AG04450 (cell line): ENCODE results near the gene CACNG3. TPM values are rescaled to one million over a fixed set of nuclear protein-coding genes. Genes with fewer than 3 reads are reported as not detected.
"Not testable (repeated sequence)": the region's sequence is repeated elsewhere in the genome, so short reads cannot be mapped to it uniquely, and the experiment has no call there.

Source experiments
- CTCF ChIA-PET: fragments of 300-600, 350-600 bp; formaldehyde crosslinking; extraction: SDS; loops from one replicate; lab custom pipeline; 2022; ENCODE audit warnings: antibody characterized with exemption, inconsistent platforms; lab: Charles Lee
- POLR2A ChIA-PET: fragments of 350-600 bp; formaldehyde crosslinking; extraction: SDS; loops from one replicate; lab custom pipeline; 2021; ENCODE audit warnings: antibody characterized with exemption, inconsistent platforms; lab: Yijun Ruan, JAX
- DNase-seq: peaks from one replicate; pipeline ENCODE4 v3.0.0-alpha.2; 2011; ENCODE audit warnings: low read depth, low spot score
- H3K27ac ChIP-seq: one replicate; pipeline ENCODE4 v1.5.1; 2012; ENCODE audit warnings: low read depth, low read length, control low read depth
- H3K27me3 ChIP-seq: one replicate; pipeline ENCODE4 v1.6.0; 2012; ENCODE audit warnings: low read length; ENCODE audit not compliant: control insufficient read depth, insufficient read depth
- H3K4me3 ChIP-seq: 2 replicates; pipeline ENCODE4 v1.5.1; 2011; ENCODE audit warnings: mild to moderate bottlenecking, low read depth, low read length, control low read depth
- H3K9me3 ChIP-seq: 2 replicates; pipeline ENCODE4 v1.5.1; 2012; ENCODE audit warnings: low read length; ENCODE audit not compliant: control insufficient read depth, insufficient read depth
- polyA plus RNA-seq: library from polyadenylated mRNA; depleted of rRNA; stranded (reverse); fragments of >200 nt; gene quantifications from 2 replicates; pipeline ENCODE4 v1.2.3, GENCODE V29; 2011
- TF ChIP-seq, protein P1 (sequence below): IDR thresholded peaks from 2 replicates; pipeline ENCODE4 v1.5.1; 2011; ENCODE audit warnings: low read depth, low read length, control low read depth, inconsistent platforms

Gene CACNG3
- polyA plus RNA-seq, 1 experiment, result not detected

DNA sequence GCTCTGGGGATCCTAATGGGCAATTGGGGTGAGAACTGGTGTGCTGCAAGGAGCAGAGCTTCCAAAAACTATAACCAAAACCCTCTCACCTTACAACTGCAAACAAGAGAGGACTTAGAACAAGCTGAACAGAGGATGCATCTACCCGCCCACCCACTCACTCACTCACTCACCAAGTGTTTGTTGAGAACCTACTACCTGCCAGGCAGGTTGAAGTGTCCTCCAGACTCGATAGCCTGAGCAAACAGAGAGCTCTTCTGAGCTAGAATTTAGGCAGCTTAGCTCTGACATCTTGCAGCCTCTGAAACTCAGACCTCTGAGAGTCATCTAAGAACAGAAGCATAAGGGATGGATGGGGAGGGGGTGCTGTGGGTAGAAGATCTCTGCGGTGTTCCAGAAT is 41.2 kb downstream of the CACNG3 start:
- no peak overlapping the region for H3K4me3 ChIP-seq
- ChIA-PET POLR2A (no interaction called here), CTCF (no interaction called here)
- H3K27ac ChIP-seq, result no peak overlapping the region
- no peak for DNase-seq
- no peaks in the 10 kb centered on the region for H3K27me3 ChIP-seq
- H3K9me3 ChIP-seq, result no peaks in the 10 kb centered on the region
- TF ChIP-seq, protein P1, sequence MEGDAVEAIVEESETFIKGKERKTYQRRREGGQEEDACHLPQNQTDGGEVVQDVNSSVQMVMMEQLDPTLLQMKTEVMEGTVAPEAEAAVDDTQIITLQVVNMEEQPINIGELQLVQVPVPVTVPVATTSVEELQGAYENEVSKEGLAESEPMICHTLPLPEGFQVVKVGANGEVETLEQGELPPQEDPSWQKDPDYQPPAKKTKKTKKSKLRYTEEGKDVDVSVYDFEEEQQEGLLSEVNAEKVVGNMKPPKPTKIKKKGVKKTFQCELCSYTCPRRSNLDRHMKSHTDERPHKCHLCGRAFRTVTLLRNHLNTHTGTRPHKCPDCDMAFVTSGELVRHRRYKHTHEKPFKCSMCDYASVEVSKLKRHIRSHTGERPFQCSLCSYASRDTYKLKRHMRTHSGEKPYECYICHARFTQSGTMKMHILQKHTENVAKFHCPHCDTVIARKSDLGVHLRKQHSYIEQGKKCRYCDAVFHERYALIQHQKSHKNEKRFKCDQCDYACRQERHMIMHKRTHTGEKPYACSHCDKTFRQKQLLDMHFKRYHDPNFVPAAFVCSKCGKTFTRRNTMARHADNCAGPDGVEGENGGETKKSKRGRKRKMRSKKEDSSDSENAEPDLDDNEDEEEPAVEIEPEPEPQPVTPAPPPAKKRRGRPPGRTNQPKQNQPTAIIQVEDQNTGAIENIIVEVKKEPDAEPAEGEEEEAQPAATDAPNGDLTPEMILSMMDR, result no peak

DNA sequence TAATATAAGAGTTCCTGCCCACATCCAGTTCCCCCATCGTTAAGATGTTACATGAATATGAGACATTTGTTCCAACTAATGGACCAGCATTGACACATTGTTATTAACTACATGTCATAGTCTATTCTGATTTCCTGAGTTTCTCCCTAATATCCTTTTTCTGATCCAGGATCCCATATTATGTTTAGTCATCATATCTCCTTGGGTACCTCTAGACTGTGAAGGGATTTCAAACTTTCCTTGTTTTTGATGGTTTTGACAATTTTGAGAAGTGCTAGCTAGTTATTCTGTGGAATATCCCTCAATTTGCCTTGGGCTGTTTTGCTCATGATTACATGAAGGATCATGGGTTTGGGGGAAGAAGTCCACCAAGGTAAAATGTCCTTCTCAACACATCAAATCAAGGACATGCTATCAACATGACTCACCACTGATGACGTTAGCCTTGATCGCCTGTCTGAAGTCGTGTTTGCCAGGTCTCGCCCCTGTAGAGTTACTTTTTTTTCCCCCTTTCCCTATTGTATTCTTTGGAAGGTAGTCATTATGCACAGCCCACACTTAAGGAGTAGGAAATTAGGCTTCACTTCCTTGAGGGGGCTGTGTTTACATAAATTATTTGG is 42.5 kb downstream of the CACNG3 start:
- H3K27me3 ChIP-seq, result no peaks in the 10 kb centered on the region
- TF ChIP-seq, protein P1, result no peak
- H3K4me3 ChIP-seq, result no peak overlapping the region
- ChIA-PET CTCF (no interaction called here), POLR2A (no interaction called here)
- no peak overlapping the region for H3K27ac ChIP-seq
- DNase-seq, result no peak
- no peaks in the 10 kb centered on the region for H3K9me3 ChIP-seq

DNA sequence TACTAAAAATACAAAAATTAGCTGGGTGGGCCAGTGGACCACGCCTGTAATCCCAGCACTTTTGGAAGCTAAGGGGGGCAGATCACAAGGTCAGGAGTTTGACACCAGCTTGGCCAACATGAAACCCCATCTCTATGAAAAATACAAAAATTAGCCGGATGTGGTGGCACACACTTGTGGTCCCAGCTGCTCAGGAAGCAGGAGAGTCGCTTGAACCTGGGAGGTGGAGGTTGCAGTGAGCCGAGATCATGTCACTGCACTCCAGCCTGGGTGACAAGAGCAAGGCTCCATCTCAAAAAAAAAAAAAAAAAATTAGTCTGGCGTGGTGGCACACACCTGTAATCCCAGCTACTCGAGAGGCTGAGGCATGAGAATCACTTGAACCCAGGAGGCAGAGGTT is 44.6 kb downstream of the CACNG3 start:
- H3K27me3 ChIP-seq, H3K27ac ChIP-seq, DNase-seq, H3K9me3 ChIP-seq, H3K4me3 ChIP-seq, POLR2A ChIA-PET: not testable (repeated sequence)
- CTCF ChIA-PET, result interaction anchor here (0.6 kb wide), 1 partner anchor 331 kb away, joined by 5 read pairs; no protein-coding TSS in a partner anchor

DNA sequence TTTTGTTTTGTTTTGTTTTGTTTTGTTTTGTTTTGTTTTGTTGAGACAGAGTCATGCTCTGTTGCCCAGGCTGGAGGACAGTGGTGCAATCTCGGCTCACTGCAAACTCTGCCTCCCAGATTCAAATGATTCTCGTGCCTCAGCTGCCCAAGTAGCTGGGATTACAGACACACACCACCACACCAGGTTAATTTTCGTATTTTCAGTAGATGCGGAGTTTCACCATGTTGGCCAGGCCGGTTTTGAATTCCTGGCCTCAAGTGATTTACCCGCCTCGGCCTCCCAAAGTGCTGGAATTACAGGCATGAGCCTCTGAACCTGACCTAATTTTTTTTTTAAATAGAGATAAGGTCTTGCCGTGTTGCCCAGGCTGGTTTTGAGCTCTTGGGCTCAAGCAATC is 46.5 kb downstream of the CACNG3 start:
- POLR2A ChIA-PET, result no interaction called here
- CTCF ChIA-PET, result no interaction called here
- Histone ChIP-seq H3K27ac (no peak overlapping the region), H3K4me3 (no peak overlapping the region), H3K9me3 (no peaks in the 10 kb centered on the region), H3K27me3 (no peaks in the 10 kb centered on the region)
- no peak for DNase-seq
- TF ChIP-seq, protein P1, result no peak

DNA sequence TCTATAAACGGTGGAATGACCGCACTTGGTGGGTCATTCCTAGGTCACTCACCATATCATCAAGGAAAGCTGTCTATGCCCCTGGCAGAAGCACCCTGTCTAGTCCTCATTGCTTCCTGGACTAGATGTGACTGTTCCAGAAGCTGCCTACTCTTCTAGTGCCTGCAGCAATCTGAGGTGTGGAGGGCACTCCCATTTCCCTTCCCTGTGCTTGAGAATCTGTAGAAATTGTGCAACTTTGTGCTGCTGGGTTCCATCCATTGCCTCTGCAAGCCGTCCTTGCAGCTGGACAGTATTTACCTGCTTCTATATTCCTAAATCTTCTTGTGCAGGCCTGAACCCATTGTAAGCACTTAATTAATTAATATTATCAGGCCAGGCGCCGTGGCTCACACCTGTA is 52.1 kb downstream of the CACNG3 start:
- CTCF ChIA-PET, result no interaction called here
- Histone ChIP-seq H3K9me3 (no peaks in the 10 kb centered on the region), H3K27me3 (no peaks in the 10 kb centered on the region), H3K27ac (no peak overlapping the region), H3K4me3 (no peak overlapping the region)
- POLR2A ChIA-PET, result no interaction called here
- DNase-seq, result no peak
- TF ChIP-seq, protein P1, result no peak
